Transverse colon (tissue), 4 donors: ENCODE data around the gene LACC1. TPM values are rescaled to one million over a fixed set of nuclear protein-coding genes. Genes with fewer than 3 reads are reported as not detected.

Source experiments
- DNase-seq: peaks from one replicate; pipeline ENCODE4 v3.0.0-alpha.2; 2019
- H3K27ac ChIP-seq, 4 donors: fragments of 200-600 bp; sonication (generic); 2 replicates each; pipeline ENCODE4 v1.5.1; 2016 to 2018; ENCODE audit warnings: inconsistent platforms in 4 of 4
- H3K27me3 ChIP-seq: fragments of 200-600 bp; sonication (generic); 2 replicates; pipeline ENCODE4 v1.5.1; 2017; ENCODE audit warnings: inconsistent platforms
- H3K36me3 ChIP-seq, 4 donors: fragments of 200-600 bp; sonication (generic); 2 replicates each; pipeline ENCODE4 v1.5.1; 2017 to 2019; ENCODE audit warnings: inconsistent platforms in 4 of 4
- H3K4me1 ChIP-seq, 4 donors: fragments of 200-600 bp; sonication (generic); 2 replicates each; pipeline ENCODE4 v1.5.1; 2017 to 2020; ENCODE audit warnings: inconsistent platforms in 4 of 4
- H3K4me3 ChIP-seq, 4 donors: fragments of 200-600 bp; sonication (generic); 1 replicate in 1 of 4; 2 replicates in 3 of 4; pipeline versions ENCODE4 v1.5.1 to v1.6.1; 2017 to 2019; ENCODE audit warnings: inconsistent platforms in 4 of 4
- H3K9me3 ChIP-seq, 2 donors: fragments of 200-600 bp; sonication (generic); 2 replicates each; pipeline ENCODE4 v1.5.1; 2017 to 2019; ENCODE audit warnings: inconsistent platforms in 2 of 2
- CTCF ChIP-seq, 5 experiments: fragments of 200-600 bp in 3 of 5; fragments of 450-650 bp in 2 of 5; sonication (generic) in 3 of 5; IDR thresholded peaks; 1 replicate in 2 of 5; 2 replicates in 3 of 5; pipeline ENCODE4 v1.5.1; 2016 to 2017; ENCODE audit warnings: antibody characterized with exemption in 5 of 5, inconsistent platforms in 3 of 5, mild to moderate bottlenecking in 2 of 5, moderate library complexity in 1 of 5
- EP300 ChIP-seq: sonication (generic); formaldehyde crosslinking; IDR thresholded peaks from one replicate; pipeline ENCODE4 v1.6.1; 2017; ENCODE audit warnings: antibody characterized with exemption, low read depth
- POLR2A ChIP-seq: fragments of 450-650 bp; IDR thresholded peaks from one replicate; pipeline ENCODE4 v1.6.1; 2016; ENCODE audit warnings: antibody characterized with exemption, mild to moderate bottlenecking, moderate library complexity
- POLR2AphosphoS5 ChIP-seq, 3 donors: sonication (generic); formaldehyde crosslinking; IDR thresholded peaks; one replicate each; pipeline ENCODE4 v1.6.1; 2016; ENCODE audit warnings: antibody characterized with exemption in 3 of 3
- WGBS, 2 donors: methylation state at CpG; one replicate each; pipeline ENCODE4 v1.1.5; 2018; ENCODE audit warnings: low coverage in 1 of 2; 5-methylcytosine and 5-hydroxymethylcytosine counted together
- in situ Hi-C, 4 donors: fragments of 200-750 bp; cut with MboI; loops; one replicate each; pipeline versions ENCODE4 v1.15.0 to v1.15.1; 2017; ENCODE audit warnings: low sequenced_read_pairs in 3 of 4, low pct_ligation_motif_present in 1 of 4, low pct_unique_long_range_greater_than_20kb in 1 of 4
- intact Hi-C: fragments of 100-400 bp; cut with DNase I; formaldehyde crosslinking; loops from one replicate; pipeline ENCODE4 v1.15.1; 2023; ENCODE audit warnings: low total_unique reads
- total RNA-seq, 4 donors: library from RNA; depleted of rRNA; stranded (reverse); fragments of >200 nt; gene quantifications; one replicate each; pipeline ENCODE4 v1.1.0, GENCODE V29; 2016

LACC1 gene
- total RNA-seq, 4 donors from 2014 or later = 5.6 to 16.1 (median 11.8) TPM

- 70 to 81% methylated on average over 2 to 4 of the region's 4 CpGs for WGBS, 2 donors
- in situ Hi-C loops = no loop called here
- Histone ChIP-seq H3K4me3 (no peak overlapping the region), H3K36me3 (no peaks in the 10 kb centered on the region), H3K9me3 (no peaks in the 10 kb centered on the region), H3K27me3 (no peaks in the 10 kb centered on the region), H3K27ac (no peak overlapping the region), H3K4me1 (no peaks in the 10 kb centered on the region)
- intact Hi-C loops = no loop called here
- no peak for DNase-seq
- TF ChIP-seq EP300 (no peak), POLR2A (no peak), CTCF (IDR thresholded peaks at IDR 0.05) (no peak), POLR2AphosphoS5 (IDR thresholded peaks at IDR 0.05) (no peak)
Observed at GRCh38 chr13:43838909-43839308, 40.8 kb upstream of the LACC1 start.

DNA sequence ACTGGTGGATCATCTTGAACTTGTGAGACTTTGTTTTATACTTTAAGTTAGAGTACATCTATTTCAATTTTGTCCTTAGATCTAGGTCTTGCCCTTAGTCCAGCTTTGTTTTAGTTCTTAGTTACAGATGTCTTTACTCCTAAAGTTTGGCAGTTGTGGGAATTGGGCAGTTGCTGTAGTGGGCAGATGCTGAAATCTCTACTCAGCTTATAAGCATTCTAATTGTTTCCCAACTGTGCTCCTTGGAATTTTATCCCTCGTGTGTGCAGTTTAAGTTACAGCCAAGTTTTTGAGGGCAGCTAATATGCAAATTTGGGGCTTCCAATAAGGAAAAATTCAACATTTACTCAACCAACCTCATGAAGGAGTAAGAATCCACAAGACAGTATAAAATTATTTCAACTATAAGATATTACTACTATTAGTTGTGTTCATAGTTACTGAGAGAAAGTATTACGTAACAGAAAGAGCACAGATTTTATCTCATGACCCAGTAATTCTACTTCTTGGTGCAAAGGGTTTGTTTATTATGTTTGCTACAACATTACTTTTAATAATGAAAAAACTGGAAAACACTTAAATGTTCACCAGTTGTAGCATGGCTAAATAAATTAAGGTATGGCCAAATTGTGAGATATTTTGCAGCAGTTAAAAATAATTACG is 33.1 kb upstream of the LACC1 start:
- intact Hi-C loops = no loop called here
- DNase-seq = no peak
- H3K36me3 ChIP-seq = peaks cover 0 to 18% (median 2%) of the 10 kb centered on the region in 4 donors
- no peak overlapping the region for H3K27ac ChIP-seq
- peaks cover 16 to 17% of the 10 kb centered on the region in 2 donors for H3K9me3 ChIP-seq
- no peak overlapping the region for H3K4me3 ChIP-seq
- in situ Hi-C loops = no loop called here
- peaks cover 0 to 4% (median 0%) of the 10 kb centered on the region in 4 donors for H3K4me1 ChIP-seq
- WGBS, 2 donors = 91 to 100% methylated on average over 3 of the region's 3 CpGs
- H3K27me3 ChIP-seq = no peaks in the 10 kb centered on the region
- TF ChIP-seq CTCF (IDR thresholded peaks at IDR 0.05) = no peak
- no peak for TF ChIP-seq EP300
- TF ChIP-seq POLR2A = no peak
- no peak for TF ChIP-seq POLR2AphosphoS5 (IDR thresholded peaks at IDR 0.05)

GRCh38 chr13:43848001-43848649 is 31.6 kb upstream of the LACC1 start:
- Histone ChIP-seq H3K27ac (no peak overlapping the region), H3K36me3 (peaks cover 0 to 22% (median 2%) of the 10 kb centered on the region in 4 donors), H3K4me3 (no peak overlapping the region), H3K9me3 (peaks cover 29 to 31% of the 10 kb centered on the region in 2 donors), H3K27me3 (no peaks in the 10 kb centered on the region), H3K4me1 (peaks cover 0 to 4% (median 0%) of the 10 kb centered on the region in 4 donors)
- TF ChIP-seq POLR2A (no peak), EP300 (no peak)
- intact Hi-C loops (no loop called here), in situ Hi-C loops (no loop called here)
- DNase-seq = no peak
- WGBS, 2 donors = 38 to 79% methylated on average over 1 of the region's 1 CpG

DNA sequence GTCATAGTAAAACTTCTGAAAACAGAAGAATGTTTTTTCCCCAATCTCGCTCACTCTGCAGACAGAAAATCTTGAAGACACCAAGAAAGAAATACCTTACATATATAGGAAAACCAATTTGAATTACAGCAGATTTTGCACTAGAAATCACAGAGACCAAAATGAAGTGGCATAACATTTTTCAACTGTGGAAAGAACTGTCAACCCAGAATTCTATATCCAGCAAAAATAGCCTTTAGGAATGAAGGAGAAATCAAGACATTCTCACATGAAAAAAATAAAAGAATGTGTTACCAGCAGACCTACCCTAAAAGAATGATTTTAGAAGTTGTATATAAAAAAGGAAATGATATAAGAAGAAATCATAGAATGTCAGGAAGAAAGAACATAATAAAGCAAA is 28.8 kb upstream of the LACC1 start:
- TF ChIP-seq EP300 (no peak), POLR2AphosphoS5 (IDR thresholded peaks at IDR 0.05) (no peak), CTCF (IDR thresholded peaks at IDR 0.05) (no peak), POLR2A (no peak)
- DNase-seq = no peak
- Histone ChIP-seq H3K9me3 (peaks cover 44 to 47% of the 10 kb centered on the region in 2 donors), H3K27ac (no peak overlapping the region), H3K27me3 (no peaks in the 10 kb centered on the region), H3K36me3 (peaks cover 0 to 22% (median 2%) of the 10 kb centered on the region in 4 donors), H3K4me1 (peaks cover 0 to 4% (median 0%) of the 10 kb centered on the region in 4 donors), H3K4me3 (no peak overlapping the region)
- in situ Hi-C loops = no loop called here
- intact Hi-C loops = no loop called here
- WGBS, 2 donors = 90 to 100% methylated on average over 1 of the region's 1 CpG
